Occipital lobe (tissue), 2 donors: ENCODE data around the gene CACNA1A. TPM values are rescaled to one million over a fixed set of nuclear protein-coding genes. Genes with fewer than 3 reads are reported as not detected.
"Not testable (repeated sequence)": the region's sequence is repeated elsewhere in the genome, so short reads cannot be mapped to it uniquely, and the experiment has no call there.

Experiments used
- DNase-seq: peaks from one replicate; lab custom pipeline; 2025; lab: John Stamatoyannopoulos, UW
- total RNA-seq: library from RNA; depleted of rRNA; stranded (reverse); fragments of >200 nt; gene quantifications from one replicate; pipeline ENCODE4 v1.2.3, GENCODE V29; 2014

CACNA1A gene
- total RNA-seq, 1 donor from 2014 or later = 31.4 TPM

DNA sequence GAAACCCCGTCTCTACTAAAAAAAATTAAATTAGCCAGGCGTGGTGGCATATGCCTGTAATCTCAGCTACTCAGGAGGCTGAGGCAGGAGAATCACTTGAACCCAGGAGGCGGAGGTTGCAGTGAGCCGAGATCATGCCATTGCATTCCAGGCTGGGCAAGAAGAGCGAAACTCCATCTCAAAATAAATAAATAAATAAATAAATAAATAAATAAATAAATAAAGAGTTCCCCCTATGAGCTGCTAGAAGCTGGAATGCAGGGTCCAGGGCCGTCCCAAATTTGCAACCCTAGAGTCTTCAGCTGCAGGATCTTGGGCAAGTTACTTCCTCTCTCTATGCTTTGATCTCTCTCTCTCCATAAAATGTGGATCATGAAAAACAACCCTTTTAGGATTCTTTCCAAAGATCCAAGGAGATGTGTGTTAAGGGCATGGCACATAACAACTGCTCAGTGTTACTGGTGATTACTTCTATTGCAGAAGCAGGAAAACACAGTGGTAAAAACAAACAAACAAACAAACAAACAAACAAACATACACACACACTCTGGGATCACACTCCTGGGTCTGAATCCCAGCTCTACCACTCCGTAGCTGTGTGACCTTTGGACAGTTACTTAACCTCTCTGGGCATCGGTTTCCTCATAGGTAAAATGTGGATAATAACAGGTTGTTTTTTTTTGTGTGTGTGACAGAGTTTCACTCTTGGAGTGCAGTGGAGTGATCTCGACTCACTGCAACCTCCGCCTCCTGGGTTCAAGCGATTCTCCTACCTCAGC is 78.8 kb downstream of the CACNA1A start:
- no peak for DNase-seq

DNA sequence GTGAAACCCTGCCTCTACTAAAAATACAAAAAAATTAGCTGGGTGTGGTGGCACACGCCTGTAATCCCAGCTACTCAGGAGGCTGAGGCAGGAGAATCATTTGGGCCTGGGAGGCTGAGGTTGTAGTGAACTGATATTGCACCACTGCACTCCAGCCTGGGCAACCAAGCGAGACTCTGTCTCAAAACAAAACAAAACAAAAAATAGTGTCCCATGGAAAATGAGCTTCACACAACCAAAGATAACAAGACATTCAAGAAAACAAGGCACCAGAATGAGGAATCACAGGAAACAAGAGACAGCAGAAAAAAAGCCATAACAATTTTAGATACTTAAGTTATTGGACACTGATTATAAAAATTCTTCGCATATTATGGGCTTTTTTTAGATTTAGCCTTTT is 80.4 kb downstream of the CACNA1A start:
- DNase-seq = not testable (repeated sequence)

DNA sequence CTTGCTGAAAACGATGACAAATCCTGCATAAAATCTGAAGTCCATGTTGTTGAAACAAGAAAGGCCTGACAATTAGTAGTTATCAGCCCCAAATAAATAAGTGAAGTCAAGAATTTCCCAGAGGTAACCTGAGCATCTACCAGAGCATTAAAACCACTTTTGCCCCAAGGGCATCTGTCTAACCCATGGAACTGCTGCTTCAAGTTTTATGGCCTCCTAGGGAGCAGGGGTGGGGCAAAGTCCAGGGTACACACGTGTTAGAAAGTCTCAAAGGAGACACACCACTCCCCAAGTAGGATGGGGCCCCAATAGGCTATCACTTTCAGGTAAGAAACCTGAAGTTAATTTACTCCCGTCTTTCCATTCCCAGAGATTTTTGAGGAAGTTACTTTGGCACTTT is 81.1 kb downstream of the CACNA1A start:
- DNase-seq = no peak

DNA sequence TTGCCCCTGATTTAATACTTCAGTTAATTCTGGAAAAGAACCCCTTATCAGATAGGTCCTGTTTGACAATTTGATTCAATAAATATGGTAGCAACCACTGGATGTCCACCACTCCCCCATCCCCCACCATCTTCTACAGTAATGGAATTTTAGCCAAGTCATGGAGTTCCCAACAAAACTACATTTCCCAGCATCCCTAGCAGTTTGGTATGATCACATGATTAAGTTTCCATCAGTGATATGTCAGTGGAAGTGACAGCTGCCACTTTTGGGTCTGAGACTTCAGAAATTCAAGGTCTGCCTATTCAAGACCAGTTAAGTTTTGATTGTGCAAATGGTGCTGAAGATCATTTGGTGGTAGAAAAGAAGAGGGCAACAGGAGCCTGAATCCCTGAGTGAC is 85.5 kb downstream of the CACNA1A start:
- DNase-seq = no peak

DNA sequence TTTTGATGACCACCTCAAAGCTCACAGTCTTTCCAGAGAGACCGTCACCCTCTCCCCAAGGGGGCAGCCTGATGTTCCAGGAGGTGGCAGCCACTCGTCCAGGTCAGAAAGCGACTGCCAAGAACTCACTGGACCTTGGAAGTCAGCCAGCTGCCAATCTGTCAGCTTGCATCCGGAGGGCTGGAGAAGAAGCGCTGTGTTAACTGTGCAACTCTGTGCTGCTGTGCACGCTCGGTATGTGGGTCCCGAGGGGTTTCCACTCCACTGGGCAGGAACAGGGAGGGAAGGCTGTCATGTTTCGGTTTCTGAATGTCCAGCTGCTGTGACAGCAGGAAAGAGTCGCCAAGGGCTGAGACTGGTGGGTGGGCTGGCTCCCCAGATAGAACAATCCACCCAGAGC is 89.2 kb downstream of the CACNA1A start:
- no peak for DNase-seq

DNA sequence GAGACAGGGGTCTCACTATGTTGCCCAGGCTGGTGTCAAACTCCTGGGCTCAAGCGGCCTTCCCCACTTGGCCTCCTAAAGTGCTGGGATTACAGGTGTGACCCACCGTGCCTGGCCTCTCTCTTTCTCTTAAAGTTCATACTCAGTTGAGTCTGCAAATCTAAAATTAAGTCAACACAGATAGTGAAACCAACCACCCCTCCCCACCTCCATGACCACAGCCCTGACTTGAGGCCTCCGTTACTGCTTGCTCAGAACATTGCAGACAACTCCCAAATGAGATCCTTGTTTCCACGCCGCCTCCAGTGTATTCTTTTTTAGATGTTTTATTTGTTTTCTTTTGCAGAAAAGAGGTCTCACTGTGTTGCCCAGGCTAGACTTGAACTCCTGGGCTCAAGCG is 94.4 kb downstream of the CACNA1A start:
- no peak for DNase-seq

DNA sequence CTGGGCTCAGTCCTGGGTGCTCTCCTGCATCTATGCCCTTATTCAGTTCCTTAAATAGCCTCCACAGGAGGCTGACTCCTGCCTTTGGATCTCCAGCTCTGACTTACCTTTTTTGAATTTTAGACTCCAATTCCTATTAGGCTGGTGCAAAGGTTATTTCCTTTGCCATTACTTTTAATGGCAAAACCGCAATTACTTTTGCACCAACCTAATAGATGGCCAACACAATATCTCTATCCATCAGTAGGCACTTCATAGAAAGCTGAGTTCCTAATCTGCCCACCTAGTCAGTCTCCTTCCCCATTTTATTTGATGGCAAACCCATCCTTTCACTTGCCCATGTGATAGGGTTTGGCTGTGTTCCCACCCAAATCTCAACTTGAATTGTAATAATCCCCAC is 95.3 kb downstream of the CACNA1A start:
- no peak for DNase-seq

DNA sequence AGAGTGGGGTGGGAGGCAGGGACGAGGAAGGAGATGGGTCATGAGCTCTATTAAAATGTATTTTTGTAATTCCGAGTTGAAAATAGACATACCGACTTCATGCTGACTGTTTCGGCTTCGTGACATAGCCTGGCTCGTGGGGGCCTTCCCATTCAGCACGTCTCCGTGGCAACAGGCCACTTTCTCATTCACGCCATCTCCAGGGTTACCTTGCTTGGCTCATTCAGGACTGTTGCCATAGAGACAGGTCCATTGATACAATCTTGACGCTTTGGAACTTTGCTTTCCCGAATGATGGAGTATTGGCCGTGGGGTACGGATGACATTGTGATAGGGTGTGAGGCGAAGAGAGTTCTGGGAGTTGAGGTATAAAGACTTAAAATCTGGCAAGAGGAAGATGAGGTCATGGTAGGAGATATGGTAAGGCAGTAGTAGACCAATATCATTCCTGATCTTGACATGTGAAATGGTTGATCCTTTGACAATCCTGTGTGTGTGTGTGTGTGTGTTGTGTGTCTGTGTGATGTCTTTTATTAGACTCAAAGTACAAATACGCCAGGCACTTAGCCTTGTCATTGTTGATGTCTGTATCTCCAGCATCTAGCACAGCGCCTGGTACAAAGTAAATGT is 97.3 kb downstream of the CACNA1A start:
- no peak for DNase-seq

DNA sequence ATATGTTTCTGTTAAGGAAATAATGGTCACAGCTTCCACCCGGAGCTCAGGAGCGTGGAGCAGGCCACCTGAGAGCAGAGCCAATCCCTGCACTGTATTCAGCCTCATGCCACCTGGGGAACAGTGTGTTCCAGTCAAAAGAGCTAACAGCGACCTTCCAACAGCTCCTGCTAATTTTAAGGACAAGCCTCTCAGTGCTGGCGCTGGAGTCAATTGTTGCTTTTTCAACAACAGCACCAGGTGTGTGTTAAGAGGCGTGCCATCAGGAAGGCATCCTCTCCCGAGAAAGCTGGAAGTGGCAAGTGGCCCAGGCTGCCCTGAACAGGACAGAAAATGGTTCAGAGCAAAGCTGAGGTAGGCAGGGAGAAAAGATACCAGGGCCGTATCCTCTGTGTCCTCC is 102.0 kb downstream of the CACNA1A start:
- no peak for DNase-seq

DNA sequence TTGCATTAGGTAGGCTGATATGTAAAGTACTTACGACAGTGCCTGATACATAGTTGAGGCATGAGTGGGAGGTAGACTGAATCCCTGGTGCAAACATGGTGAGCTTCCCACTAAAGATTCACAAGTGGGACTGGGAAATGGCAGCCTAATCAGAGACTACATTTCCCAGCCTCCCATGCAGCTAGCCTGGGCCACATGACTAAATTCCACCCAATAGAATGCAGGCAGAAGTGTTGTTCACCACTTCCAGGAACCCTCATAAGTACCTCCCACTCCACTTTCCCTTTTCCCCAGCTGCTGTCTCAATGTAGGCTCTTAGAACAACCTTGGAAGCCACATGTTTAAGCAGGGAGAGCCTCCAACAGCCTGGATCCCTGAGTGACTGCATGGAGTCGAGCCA is 104.9 kb downstream of the CACNA1A start:
- DNase-seq = no peak

DNA sequence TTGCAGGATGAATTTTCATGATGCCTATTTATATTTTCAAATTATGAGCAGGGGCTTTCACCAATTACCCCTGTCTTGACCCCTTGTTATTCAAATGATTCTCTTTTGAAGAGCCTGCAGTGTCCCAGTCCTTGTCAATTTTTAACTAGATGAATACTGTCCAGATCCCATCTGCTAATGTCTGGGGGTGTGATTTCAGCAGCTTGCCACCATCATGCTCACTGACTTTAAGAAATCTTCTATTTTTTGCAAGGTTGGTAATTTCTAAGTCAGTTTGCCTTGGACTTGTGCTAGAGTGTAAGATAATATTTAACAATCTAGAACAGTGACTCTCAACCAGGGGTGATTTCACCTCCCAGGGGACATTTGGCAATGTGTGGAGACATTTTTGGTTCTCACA is 106.0 kb downstream of the CACNA1A start:
- no peak for DNase-seq

DNA sequence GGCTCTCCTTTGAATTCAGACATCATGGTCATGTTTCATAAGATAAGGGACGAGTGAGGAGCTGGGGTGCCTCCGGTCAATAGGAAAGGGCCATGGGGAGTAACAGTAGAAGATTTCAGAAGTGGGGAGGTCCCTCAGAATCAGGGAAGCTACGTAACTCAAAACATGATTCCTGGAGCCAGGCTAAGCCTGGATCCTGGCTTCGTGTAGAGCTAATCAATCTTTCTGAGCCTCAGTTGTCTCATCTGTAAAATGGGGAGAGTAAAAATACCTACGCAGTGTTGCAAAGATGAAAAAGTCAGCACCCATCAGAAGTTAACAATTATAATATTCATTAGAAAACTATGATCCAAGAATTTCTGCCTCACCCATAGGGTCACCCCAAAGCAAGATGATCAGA is 106.5 kb downstream of the CACNA1A start:
- DNase-seq = no peak

DNA sequence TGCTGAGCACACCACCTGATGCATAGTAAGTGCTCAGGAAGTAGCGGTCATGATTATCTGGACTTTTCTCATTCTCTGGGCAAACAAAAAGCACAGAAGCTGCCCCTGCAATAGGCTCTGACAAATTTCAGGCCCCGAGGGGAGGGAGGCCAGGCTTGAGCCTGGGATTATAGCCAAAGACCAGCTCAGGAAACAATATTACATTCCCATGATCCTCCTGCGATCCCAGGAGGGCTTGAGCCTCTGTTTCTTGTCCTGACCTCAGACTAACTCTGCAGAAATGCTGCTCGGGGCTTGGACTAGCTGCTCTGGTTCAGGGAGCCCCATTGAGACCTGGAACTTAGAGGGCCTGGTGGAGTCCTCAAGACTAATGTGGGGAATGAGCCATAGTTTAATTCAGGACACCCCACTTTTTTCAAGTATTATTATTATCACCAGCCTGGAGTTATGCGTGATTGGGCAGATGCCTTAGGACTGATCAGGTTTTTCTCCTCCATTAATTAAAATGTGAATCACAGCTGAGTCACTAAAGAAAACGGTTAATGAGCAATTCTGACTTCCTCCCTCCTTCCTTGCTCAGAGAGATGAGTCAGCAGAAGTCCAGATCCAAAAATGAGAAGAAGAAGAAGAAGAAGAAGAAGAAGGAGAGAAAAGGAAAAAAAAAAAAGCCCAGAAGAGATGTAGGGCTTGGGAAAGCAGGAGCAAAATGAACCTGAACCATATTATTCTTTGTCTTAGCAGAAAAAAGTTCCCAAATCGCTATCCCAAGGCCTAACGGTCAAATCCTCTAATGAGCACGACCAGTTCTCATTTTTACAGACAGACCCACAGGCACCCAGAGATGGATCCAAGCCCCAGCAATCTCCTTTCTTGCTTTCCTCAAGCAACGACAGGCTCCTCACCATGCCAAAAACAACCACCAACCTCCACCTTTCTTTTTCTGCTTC is 107.2 kb downstream of the CACNA1A start:
- no peak for DNase-seq

DNA sequence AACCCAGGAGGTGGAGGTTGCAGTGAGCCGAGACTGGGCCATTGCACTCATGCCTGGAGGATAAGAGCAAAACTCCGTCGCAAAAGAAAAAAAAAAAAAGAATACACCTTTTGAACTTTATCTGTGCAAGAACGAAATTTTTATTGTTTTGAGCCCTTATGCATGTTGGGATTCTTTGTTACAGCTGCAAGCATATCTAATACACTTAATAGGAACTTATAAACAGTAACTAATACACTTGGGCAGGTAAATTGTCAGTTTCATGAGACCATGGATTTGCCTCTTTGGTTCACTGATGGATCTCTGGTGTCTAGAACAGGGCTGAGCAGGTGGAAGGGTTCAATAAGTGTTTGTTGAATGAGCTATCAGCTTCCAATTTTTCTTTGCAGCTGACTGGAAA is 108.1 kb downstream of the CACNA1A start:
- DNase-seq = no peak

DNA sequence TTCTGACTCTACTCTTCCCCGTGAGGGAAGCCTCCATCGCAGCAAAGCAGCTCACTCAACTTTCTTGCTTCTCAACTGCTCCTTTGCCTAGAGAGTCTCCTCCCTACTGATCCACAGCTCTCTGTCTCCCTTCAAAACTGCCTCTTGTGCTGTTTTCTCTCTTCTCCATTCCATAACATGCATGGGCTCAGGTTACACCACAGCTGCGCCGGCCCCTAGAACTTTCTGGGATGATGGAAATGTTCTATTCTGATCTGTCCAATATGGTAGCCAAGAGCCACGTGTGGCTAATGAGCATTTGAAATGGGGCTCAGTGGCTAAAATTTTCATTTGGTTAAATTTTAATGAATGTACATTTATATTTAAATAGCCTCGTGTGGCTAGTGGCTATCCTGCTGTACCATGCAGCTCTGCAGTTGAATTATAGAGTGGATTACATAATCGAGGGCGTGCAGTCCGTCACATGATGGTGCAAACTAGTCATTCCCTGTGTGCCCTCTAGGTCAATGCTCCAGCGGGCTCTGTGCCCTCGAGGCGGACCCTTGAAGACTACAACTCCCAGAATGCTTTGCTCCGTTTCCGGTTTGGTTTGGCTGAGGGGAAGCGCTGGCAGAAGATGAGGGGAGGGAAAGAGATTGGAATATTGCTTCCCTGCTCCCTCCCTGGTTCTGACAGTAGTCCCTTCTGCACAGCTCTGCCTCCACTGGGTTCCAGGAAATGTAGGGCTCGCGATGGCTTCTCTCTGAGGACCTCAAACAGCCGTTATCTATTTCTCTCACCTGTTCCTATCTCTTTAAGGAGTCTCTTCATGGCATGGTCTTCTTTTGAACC is 109.8 kb downstream of the CACNA1A start:
- no peak for DNase-seq

DNA sequence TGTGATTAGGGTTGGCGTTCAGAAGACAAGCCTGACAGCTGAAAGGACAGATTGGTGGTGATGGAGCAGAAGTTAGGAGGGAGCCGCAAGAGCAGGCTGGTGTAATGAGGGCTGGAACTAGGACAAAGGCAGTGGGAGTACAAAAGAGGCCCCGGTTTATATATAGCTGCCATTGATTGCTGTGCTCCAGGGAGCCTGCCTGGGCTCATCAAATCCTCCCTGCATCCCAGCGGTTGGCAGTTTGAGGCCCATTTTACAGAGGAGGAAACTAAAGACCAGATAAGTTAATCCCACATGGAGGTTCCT is 123.7 kb downstream of the CACNA1A start:
- DNase-seq = peak; percentile 29

DNA sequence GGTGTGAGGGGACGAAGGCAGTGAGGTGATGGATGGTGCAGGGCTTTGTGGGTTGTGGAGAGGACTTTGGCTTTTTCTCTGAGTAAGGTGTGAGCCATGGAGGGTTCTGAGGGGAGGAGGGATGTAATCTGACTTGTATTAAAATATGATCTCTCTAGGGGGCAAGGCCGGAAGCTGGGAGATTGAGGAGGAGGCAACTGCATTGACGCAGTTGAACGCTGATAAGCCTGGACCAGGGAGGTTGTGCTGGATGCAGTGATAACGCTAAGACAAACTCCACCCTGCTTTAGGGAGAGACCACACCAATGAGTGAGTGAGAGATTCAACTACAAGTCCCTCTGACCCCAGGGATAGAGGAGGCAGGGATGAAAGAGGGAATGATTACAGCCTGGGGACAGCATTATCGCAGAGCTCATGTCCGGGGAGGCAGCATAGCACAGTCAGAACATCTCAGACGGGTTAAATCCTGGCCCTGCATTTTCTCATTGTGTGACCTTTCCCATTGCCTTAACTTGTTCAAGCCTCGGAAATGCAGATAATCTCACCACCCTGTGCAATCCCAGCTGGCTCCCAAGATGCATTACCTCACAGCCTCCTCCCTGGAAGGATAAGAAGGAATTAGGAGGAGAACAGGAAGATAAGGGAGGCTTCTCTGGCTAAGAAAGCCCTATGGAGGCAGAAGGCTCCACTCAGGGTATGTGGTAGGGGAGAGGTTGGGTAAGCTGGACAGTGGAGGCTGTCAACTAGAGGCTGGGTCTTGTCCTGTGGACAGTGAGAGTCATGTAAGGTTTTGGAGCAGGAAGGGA is 124.2 kb downstream of the CACNA1A start:
- no peak for DNase-seq

DNA sequence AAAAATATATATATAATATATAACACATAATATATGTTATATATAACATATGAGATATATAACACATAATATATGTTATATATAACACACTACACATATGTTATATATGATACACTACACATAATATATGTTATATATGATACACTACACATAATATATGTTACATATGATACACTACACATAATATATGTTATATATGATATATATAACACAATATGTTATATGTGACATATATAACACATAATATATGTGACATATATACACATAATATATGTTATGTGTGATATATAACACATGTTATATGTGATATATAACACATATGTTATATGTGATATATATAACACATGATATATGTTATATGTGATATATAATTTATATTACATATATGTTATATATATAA is 129.7 kb downstream of the CACNA1A start:
- no peak for DNase-seq

DNA sequence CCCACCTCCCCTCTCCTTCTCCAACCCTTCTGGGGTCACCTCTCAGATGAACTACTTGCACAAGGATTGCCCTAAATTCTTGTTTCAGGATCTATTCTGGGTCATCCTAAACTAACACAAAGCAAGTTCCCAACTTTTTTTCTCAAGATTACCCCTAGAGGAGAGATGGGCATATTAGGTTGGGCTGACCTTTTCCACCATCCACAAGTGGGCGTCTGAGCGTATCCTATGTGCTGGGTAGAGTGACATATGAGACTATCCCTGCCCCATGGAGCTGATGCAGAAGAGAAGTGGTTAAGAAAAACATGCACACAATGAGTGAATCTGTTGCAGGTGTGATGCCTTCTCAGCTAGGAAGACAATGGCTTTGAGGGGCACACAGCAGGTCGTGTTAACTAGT is 132.7 kb downstream of the CACNA1A start:
- DNase-seq = no peak

DNA sequence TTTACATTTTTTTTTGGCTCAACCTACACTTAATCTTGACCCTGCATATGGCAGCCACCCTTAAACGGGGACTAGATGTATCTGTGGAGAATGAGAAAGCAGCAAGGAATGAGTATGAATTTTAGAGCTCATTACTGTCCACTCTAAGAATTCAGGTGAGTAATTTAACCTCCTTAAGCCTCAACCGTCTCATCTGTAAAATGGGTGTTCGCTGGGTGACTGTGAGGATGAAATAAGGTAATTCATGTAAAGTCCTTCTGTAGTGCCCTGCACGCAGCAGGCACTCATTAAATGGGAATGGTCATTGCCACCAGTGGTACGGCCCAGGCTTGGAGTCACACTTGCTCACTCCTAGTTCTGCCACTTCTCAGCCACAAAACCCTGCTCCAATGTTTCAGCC is 135.3 kb downstream of the CACNA1A start:
- DNase-seq = no peak
